ENCODE measurements around the gene REXO1.

DNA sequence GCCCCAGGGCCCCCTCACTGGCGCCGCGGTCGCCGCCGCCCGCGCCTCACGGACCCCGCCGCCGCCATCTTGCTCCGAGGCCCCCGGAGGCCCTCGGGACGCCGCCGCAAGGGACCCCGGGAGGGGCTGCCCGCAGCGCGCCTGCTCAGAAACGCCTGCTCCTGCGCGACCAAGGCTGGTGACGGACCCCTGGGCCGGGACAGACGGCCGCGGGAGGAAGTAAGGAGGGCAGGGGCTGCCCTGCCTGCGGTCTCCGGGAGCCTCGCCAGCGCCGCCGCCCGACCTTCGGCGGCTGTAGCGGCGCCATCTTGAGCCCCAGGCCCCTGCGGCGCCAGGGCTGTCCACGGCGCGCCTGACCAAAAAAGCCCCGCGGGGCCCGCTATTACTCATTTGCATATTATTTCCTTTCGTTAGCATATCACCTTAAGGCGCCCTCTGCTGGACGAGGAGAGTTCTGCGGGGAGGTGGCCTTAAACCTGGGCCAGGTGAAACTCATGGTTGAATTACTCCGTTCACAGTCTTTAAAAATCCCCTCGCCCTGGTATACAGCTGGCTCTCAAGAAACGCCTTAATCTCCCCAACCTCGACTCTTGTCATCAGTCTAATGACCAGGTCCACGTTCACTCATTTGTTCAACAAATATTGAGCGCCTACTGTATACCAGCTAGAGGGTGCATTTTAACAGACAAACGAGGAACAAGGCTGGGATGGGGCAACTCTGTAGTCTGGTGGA, at the start of gene REXO1:
- peak; percentile 29; the same call in 1 of the 2 replicates for TF ChIP-seq POLR2A (IDR thresholded peaks at IDR 0.05; ENCODE audit: low read length)
- TF ChIP-seq JUNB (IDR thresholded peaks at IDR 0.05) = no peak
- TF ChIP-seq, protein P1, sequence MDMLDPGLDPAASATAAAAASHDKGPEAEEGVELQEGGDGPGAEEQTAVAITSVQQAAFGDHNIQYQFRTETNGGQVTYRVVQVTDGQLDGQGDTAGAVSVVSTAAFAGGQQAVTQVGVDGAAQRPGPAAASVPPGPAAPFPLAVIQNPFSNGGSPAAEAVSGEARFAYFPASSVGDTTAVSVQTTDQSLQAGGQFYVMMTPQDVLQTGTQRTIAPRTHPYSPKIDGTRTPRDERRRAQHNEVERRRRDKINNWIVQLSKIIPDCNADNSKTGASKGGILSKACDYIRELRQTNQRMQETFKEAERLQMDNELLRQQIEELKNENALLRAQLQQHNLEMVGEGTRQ (IDR thresholded peaks at IDR 0.05) = no peak
- TF ChIP-seq, protein P2, sequence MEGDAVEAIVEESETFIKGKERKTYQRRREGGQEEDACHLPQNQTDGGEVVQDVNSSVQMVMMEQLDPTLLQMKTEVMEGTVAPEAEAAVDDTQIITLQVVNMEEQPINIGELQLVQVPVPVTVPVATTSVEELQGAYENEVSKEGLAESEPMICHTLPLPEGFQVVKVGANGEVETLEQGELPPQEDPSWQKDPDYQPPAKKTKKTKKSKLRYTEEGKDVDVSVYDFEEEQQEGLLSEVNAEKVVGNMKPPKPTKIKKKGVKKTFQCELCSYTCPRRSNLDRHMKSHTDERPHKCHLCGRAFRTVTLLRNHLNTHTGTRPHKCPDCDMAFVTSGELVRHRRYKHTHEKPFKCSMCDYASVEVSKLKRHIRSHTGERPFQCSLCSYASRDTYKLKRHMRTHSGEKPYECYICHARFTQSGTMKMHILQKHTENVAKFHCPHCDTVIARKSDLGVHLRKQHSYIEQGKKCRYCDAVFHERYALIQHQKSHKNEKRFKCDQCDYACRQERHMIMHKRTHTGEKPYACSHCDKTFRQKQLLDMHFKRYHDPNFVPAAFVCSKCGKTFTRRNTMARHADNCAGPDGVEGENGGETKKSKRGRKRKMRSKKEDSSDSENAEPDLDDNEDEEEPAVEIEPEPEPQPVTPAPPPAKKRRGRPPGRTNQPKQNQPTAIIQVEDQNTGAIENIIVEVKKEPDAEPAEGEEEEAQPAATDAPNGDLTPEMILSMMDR (IDR thresholded peaks at IDR 0.05) = peak; percentile 69
- peak; percentile 69; the same call in 1 of the 2 replicates for TF ChIP-seq HOXA7 (CRISPR knock-in tag; IDR thresholded peaks at IDR 0.05)

Data from A549 (cell line).